GM19467 (cell line): ENCODE measurements around the gene FAM9A.
"Not testable (repeated sequence)": the region's sequence is repeated elsewhere in the genome, so short reads cannot be mapped to it uniquely, and the experiment has no call there.

ENCODE experiments used
- ATAC-seq: cut with Tn5 transposase; IDR thresholded peaks from one replicate; pipeline ENCODE4 v1.9.1; 2021; ENCODE audit warnings: mild to moderate bottlenecking, moderate library complexity; ENCODE audit not compliant: unreplicated experiment

The FAM9A gene

GRCh38 chrX:8805046-8805445 lies 3.9 kb upstream of the FAM9A start:
- ATAC-seq: no peak

- no peak for ATAC-seq
Observed at GRCh38 chrX:8803326-8803725, 2.1 kb upstream of the FAM9A start.

- not testable (repeated sequence) for ATAC-seq
Observed at GRCh38 chrX:8800351-8800750, 832 bp downstream of the FAM9A start.

- ATAC-seq: not testable (repeated sequence)
Observed at GRCh38 chrX:8799281-8799680, 1.9 kb downstream of the FAM9A start.

- not testable (repeated sequence) for ATAC-seq
Observed at GRCh38 chrX:8798702-8799101, 2.5 kb downstream of the FAM9A start.

- ATAC-seq: not testable (repeated sequence)
Observed at GRCh38 chrX:8787119-8787518, 14.1 kb downstream of the FAM9A start.

GRCh38 chrX:8784162-8784561 lies 17.0 kb downstream of the FAM9A start:
- ATAC-seq: no peak

- no peak for ATAC-seq
Observed at GRCh38 chrX:8783714-8784098, 17.5 kb downstream of the FAM9A start.

GRCh38 chrX:8783097-8783713 lies 18.0 kb downstream of the FAM9A start:
- ATAC-seq: peak; percentile 67

GRCh38 chrX:8782595-8782994 lies 18.6 kb downstream of the FAM9A start:
- no peak for ATAC-seq

- not testable (repeated sequence) for ATAC-seq
Observed at GRCh38 chrX:8781921-8782320, 19.3 kb downstream of the FAM9A start.

- ATAC-seq: no peak
Observed at GRCh38 chrX:8773117-8773516, 28.1 kb downstream of the FAM9A start.

GRCh38 chrX:8760021-8760420 lies 41.2 kb downstream of the FAM9A start:
- no peak for ATAC-seq

GRCh38 chrX:8758706-8759105 lies 42.5 kb downstream of the FAM9A start:
- not testable (repeated sequence) for ATAC-seq

- ATAC-seq: not testable (repeated sequence)
Observed at GRCh38 chrX:8757609-8758389, 43.4 kb downstream of the FAM9A start.

GRCh38 chrX:8755813-8756212 lies 45.4 kb downstream of the FAM9A start:
- no peak for ATAC-seq

- ATAC-seq: no peak
Observed at GRCh38 chrX:8755116-8755515, 46.1 kb downstream of the FAM9A start.

- no peak for ATAC-seq
Observed at GRCh38 chrX:8749697-8750096, 51.5 kb downstream of the FAM9A start.

GRCh38 chrX:8748855-8749254 lies 52.3 kb downstream of the FAM9A start:
- ATAC-seq: peak; percentile 77

GRCh38 chrX:8743126-8743732 lies 58.0 kb downstream of the FAM9A start:
- ATAC-seq: no peak

- ATAC-seq: no peak
Observed at GRCh38 chrX:8741981-8742380, 59.2 kb downstream of the FAM9A start.
